Activated CD8-positive, alpha-beta memory T cell treated with anti-CD3 and anti-CD28 coated beads, Interleukin-2, amount 50 U/mL, for 24 hours (primary cell): ENCODE data around the gene C1orf232.

ENCODE experiments used
- DNase-seq: peaks from one replicate; pipeline ENCODE4 v3.0.0-alpha.2; 2020; ENCODE audit errors: extremely low read depth

The C1orf232 gene

GRCh38 chr1:26156285-26157038 lies 12.3 kb downstream of the C1orf232 start:
- no peak for DNase-seq

- DNase-seq = no peak
These were observed 13.1 kb downstream of the C1orf232 start for GRCh38 chr1:26155370-26156284.

- DNase-seq = no peak
These were observed 14.0 kb downstream of the C1orf232 start for GRCh38 chr1:26154750-26155149.

GRCh38 chr1:26153966-26154532 lies 14.7 kb downstream of the C1orf232 start:
- DNase-seq = no peak

- DNase-seq = no peak
These were observed 19.9 kb downstream of the C1orf232 start for GRCh38 chr1:26148887-26149286.

- DNase-seq = no peak
These were observed 22.8 kb downstream of the C1orf232 start for GRCh38 chr1:26145960-26146294.

GRCh38 chr1:26145041-26145959 lies 23.5 kb downstream of the C1orf232 start:
- no peak for DNase-seq

GRCh38 chr1:26142159-26142558 lies 26.6 kb downstream of the C1orf232 start:
- DNase-seq = no peak

GRCh38 chr1:26138974-26139558 lies 29.7 kb downstream of the C1orf232 start:
- no peak for DNase-seq

- no peak for DNase-seq
These were observed 34.3 kb downstream of the C1orf232 start for GRCh38 chr1:26134466-26134865.

GRCh38 chr1:26132834-26133167 lies 36.0 kb downstream of the C1orf232 start:
- no peak for DNase-seq

- no peak for DNase-seq
These were observed 36.5 kb downstream of the C1orf232 start for GRCh38 chr1:26132128-26132833.

- no peak for DNase-seq
These were observed 38.1 kb downstream of the C1orf232 start for GRCh38 chr1:26130695-26131094.

- DNase-seq = no peak
These were observed 39.0 kb downstream of the C1orf232 start for GRCh38 chr1:26129778-26130177.

GRCh38 chr1:26127235-26128163 lies 41.3 kb downstream of the C1orf232 start:
- DNase-seq = no peak

GRCh38 chr1:26126321-26127084 lies 42.3 kb downstream of the C1orf232 start:
- DNase-seq = no peak

GRCh38 chr1:26125946-26126320 lies 42.8 kb downstream of the C1orf232 start:
- no peak for DNase-seq

GRCh38 chr1:26125382-26125781 lies 43.4 kb downstream of the C1orf232 start:
- no peak for DNase-seq
